GM18951 (cell line): ENCODE data around the gene TAF7L.
"Not testable (repeated sequence)": the region's sequence is repeated elsewhere in the genome, so short reads cannot be mapped to it uniquely, and the experiment has no call there.

ENCODE experiments used
- POLR2A ChIP-seq: IDR thresholded peaks from 4 replicates; pipeline ENCODE4 v1.6.1; 2011; ENCODE audit warnings: mild to moderate bottlenecking; ENCODE audit not compliant: insufficient read length, insufficient read depth; ENCODE audit errors: extremely low read depth
- in situ Hi-C: fragments of 300-500 bp; cut with MboI; formaldehyde crosslinking; loops from one replicate; pipeline ENCODE4 v1.12.0; 2022; ENCODE audit warnings: low sequenced_read_pairs, mixed read lengths, inconsistent platforms; ENCODE audit not compliant: unreplicated experiment

Gene TAF7L, protein sequence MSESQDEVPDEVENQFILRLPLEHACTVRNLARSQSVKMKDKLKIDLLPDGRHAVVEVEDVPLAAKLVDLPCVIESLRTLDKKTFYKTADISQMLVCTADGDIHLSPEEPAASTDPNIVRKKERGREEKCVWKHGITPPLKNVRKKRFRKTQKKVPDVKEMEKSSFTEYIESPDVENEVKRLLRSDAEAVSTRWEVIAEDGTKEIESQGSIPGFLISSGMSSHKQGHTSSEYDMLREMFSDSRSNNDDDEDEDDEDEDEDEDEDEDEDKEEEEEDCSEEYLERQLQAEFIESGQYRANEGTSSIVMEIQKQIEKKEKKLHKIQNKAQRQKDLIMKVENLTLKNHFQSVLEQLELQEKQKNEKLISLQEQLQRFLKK

DNA sequence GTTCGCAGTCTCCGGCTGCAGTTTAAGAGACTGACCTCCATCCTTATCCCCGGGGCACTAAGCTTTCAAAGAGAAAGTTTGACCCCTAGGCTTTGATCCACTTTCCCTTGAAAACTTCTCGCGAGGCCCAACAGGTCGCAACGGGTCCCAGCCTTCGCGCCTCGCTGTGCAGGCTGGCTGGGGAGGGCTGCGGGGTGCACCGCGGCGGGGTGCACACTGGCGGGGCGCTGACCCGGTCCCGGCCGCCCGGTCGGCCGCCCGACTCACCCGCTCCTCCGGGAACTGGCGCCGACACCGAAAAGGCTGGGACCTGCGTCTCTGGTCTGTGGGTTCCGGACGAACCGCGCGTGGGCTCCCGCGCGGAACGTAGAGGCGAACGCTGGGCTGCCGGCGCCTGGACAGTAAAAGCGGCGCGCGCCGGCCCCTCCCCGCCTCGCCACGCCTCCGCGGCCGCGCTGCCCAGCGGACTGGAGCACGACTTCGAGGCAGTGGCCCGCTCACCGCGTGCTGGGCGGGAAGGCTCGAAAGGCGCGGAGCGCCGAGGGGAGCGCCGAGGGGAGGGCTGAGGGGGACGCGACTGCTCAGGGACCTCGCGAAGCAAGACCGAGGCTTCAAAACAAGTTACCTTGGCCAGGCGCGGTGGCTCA is at the start of gene TAF7L:
Gene TAF7L, minus strand, starts transcription at position 378 of the 647 bp plus-strand sequence. CDS start 3,791 bp downstream, outside the sequence.
- in situ Hi-C loops: no loop called here
- no peak for TF ChIP-seq POLR2A

DNA sequence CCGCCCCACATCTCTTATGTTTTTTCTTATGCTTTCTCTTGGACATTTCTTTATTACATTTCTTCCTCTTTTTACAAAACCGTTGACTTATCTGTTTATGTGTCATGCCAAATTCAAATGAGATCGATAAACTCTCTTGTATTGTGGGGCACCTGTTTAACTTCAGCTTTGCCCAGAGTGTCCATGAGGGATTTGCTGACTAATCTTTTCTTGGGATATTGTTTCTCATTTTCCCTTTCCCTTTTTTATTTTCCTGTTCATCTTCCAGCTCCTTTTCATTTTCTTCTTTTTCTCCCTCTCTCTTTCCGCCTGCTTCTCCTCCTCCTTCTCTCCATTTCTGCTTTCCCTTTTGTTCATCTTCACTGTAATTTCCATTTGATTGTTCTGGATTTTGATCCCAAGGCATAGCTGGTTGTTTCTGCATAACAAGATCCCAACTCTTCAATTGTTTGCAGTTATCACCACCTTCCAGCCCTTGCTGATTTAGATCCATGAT is 46.7 kb upstream of the TAF7L start:
- in situ Hi-C loops: no loop called here
- TF ChIP-seq POLR2A: no peak

DNA sequence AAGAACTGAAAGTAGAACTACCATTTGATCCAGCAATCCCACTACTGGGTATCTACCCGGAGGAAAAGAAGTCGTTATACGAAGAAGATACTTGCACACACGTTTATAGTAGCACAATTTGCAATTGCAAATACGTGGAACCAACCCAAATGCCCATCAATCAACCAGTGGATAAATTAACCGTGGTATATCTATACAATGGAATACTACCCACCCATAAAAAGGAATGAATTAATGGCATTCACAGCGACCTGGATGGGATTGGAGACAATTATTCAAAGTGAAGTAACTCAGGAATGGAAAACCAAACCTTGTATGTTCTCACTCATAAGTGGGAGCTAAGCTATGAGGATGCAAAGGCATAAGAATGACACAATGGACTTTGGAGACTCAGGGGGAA is 43.2 kb upstream of the TAF7L start:
- in situ Hi-C loops: not testable (repeated sequence)

DNA sequence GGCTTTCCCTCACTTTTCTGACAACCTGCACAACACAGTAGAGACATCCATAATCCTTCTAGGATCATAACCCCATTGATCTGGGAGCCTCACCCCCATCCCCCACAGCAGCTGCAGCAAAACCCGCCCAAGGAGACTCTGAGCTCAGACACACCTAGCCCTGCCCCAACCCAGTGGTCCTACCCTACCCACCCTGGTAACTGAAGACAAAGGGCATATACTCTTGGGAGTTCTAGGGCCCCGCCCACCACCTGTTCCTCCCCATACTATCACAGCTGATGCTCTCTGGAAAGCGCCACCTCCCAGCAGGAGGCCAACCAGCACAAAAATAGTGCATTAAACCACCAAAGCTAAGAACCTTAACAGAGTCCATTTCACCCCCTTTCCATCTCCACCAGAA is 35.5 kb upstream of the TAF7L start:
- in situ Hi-C loops: not testable (repeated sequence)

DNA sequence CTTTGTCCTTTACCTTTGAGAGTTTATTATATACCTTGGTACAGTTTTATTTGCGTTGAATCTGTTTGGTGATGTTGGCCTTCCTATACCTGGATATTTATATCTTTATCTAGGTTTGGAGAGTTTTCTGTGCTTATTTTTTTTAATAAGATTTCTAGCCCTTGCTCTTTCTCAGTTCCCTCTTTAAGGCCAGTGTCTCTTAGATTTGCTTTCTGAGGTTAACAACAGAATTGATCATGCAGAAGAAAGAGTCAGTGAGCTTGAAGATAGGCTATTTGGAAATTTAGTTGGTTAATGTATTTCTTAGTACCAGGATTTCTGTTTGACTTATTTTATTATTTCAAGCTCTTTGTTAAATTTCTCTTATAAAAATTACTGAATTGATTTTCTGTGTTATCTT is 12.7 kb upstream of the TAF7L start:
- in situ Hi-C loops: no loop called here
- TF ChIP-seq POLR2A: no peak

DNA sequence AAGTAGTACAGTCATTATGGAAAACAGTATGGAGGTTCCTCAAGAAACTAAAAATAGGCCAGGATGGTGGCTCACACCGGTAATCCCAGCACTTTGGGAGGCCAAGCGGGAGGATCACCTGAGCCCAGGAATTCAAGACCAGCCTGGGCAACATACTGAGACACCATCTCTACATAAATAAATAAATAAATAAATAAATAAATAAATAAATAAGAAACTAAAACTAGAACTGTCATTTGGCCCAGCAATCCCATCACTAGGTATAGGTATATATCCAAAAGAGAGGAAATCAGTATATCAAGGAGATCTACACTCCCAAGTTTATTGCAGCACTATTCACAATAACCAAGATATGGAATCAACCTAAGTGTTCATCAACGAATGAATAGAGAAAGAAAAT is 4.5 kb upstream of the TAF7L start:
- in situ Hi-C loops: not testable (repeated sequence)

DNA sequence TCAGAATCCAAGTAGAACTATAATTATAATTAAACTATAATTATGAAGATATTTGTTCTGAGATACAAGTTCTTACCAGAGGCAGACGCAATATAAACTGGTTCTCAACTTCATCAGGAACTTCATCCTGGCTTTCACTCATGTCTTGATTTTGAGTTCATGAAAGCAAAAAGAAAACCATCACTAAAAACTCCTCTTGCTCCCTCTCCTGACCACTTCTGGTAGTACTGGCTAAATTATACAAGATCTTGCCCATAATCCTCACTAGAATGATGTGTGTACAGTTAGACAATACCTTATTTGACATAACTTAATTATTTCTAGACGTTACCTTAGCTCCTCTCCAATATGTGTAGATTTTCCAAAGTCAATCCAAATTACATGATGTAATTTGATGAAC is 3.7 kb downstream of the TAF7L start:
- no peak for TF ChIP-seq POLR2A
- in situ Hi-C loops: no loop called here

DNA sequence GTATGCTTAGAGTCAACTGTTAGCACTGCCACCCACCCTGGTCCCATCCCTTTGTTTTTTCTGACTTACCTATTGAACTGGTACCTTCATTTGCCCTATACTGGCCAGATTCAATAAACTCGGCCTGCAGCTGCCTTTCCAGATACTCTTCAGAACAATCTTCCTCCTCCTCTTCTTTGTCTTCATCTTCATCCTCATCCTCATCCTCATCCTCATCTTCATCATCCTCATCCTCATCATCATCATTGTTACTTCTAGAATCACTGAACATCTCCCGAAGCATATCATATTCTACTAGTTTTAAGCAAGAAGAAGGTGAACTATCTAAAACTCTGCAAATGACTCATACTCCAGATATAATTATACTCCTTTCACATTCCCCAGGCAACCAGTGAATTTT is 14.9 kb downstream of the TAF7L start:
- in situ Hi-C loops: no loop called here

DNA sequence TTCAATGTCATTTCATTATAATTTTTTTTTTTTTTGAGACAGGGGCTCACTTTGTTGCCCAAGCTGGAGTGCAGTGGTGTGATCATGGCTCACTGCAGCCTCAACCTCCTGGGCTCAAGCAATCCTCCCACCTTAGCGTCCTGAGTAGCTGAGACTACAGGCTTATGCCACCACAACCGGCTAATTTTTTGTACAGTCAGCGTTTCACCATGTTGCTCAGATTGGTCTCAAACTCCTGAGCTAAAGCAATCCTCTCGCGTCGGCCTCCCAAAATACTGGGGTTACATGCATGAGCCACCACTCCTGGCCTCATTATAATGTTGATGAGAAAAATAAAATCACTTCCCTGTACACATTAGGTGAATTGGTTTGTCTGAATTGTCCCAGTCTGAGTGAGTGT is 16.9 kb downstream of the TAF7L start:
- in situ Hi-C loops: no loop called here
- no peak for TF ChIP-seq POLR2A

More for the DNA sequence above, 14.9 kb downstream of the TAF7L start:
- no peak for TF ChIP-seq POLR2A

DNA sequence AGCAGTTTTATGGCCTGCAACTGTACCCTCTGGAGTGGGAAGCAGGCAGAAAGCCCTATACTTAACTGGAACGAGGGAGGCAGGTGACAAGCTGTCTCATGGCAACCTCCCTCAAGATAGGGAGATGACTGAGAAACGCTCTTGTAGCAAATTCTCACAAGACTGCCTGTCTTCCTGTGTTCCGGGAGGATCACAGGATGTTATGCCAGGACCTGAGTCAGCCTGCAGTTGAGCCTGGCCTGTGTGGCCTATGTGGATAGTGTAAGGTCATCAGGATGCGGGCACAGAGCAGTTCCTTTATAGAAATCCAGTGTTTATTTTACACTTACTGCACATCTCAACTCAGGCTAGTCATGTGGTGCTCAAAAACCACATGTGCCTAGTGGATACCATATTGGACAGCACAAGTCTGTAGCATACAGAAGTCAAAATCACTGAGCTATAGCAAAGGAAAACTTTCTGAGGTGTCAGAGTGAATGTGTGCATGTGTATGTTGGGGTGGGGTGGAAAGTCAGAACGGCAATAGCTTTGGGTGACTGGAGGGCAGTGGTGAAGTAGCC is 25.2 kb downstream of the TAF7L start:
- no peak for TF ChIP-seq POLR2A
- in situ Hi-C loops: no loop called here

DNA sequence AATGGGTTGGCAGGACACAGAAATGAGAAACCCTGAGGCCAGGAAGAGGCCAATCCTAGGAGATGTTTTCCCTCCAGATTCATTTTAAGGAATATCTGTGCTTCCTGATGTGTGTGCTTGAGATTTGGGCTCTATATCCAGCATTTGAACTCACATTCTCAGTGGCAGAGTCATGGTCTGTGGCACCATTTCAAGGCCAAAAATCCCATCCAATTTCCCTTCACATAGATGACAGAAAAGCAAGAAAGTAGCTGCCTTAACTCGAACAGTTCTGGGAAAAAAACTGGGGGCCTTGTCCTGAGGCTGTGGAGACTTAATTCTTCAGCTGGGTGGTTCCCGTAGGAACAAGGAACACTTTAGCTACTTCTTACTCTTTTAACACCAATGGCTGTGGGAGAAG is 27.4 kb downstream of the TAF7L start:
- in situ Hi-C loops: no loop called here
- TF ChIP-seq POLR2A: no peak

DNA sequence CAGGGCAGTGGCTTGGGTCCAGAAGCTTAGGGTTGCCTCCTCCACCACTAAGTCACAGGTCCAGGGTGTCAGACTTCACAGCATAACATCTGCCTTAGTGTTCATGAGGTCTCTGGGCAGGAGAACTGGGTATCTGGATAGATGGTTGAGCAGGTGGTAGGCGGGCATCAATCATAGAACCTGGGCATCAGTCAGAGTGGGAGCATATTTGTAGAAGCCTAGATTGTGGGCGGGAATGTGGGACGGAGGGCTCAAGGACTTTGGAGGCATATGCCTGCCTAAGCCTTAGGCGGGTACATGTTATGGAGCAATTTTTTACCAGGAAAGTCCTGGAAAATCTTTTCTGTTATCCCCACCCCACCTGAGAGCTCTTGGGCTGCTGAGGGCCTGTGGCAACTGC is 28.5 kb downstream of the TAF7L start:
- in situ Hi-C loops: no loop called here
- TF ChIP-seq POLR2A: no peak

DNA sequence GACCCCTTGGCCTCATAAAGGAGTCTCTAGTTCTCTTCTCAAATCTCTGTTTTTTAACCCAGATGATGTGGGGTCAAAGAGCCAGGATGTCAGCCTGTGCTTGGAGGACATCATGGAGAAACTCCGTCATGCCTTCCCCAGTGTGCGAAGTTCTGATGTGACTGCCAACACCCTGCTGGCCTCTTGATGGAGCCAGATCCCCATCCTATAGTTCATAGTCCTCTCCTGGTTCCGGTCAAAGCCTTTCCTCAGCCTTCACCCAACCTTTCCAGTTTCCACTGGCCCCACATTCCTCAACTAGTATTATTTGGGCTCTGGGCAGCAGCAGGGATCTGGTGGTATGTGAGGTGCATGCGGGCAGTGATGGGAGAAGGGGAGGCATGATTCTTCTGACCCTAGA is 30.7 kb downstream of the TAF7L start:
- in situ Hi-C loops: no loop called here
- no peak for TF ChIP-seq POLR2A

DNA sequence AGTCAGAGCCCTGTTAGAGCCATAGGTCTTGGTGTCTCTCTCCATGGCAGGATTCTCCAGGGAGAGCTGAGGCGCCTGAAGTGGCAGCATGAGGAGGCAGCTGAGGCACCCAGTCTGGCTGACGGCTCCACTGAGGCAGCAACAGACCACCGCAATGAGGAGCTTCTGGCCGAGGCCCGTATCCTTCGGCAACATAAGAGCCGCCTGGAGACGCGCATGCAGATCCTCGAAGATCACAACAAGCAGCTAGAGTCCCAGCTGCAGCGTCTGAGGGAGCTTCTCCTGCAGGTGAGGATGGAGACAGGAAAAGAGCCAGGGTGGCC is 32.9 kb downstream of the TAF7L start:
- no peak for TF ChIP-seq POLR2A
- in situ Hi-C loops: no loop called here
